A673 (cell line): Measurements from ENCODE around the gene TTLL5. TPM values are rescaled to one million over a fixed set of nuclear protein-coding genes. Genes with fewer than 3 reads are reported as not detected.
"Not testable (repeated sequence)": the region's sequence is repeated elsewhere in the genome, so short reads cannot be mapped to it uniquely, and the experiment has no call there.

Experiments used
- BruUV-seq: library from RNA; stranded (reverse); fragments of 400-500 nt; replicated peaks from 2 replicates; lab custom pipeline; 2021; lab: Mats Ljungman, UMichigan
- CTCF ChIA-PET: fragments of 300-600 bp; sonication (Branson Sonifier 250); formaldehyde crosslinking; loops from one replicate; lab custom pipeline; 2022; ENCODE audit warnings: antibody characterized with exemption; lab: Charles Lee
- POLR2A ChIA-PET: fragments of 300-600 bp; sonication (Branson Sonifier 250); formaldehyde crosslinking; loops from one replicate; lab custom pipeline; 2022; ENCODE audit warnings: antibody characterized with exemption; ENCODE audit not compliant: low non-redundant PET; lab: Charles Lee
- DNase-seq: peaks from one replicate; pipeline ENCODE4 v3.0.0-alpha.2; 2015; ENCODE audit warnings: low spot score
- H3K27ac ChIP-seq: fragments of 200-600 bp; sonication (generic); 2 replicates; pipeline ENCODE4 v1.5.1; 2016; ENCODE audit warnings: mixed run types, low read depth, mild to moderate bottlenecking, mixed read lengths, antibody characterized with exemption, low read length; ENCODE audit not compliant: poor library complexity, severe bottlenecking
- H3K27me3 ChIP-seq: fragments of 200-600 bp; sonication (generic); replicated peaks from 2 replicates; pipeline ENCODE4 v1.6.1; 2017; ENCODE audit warnings: mixed run types, low read depth, mild to moderate bottlenecking, mixed read lengths, antibody characterized with exemption, low read length; ENCODE audit not compliant: insufficient read depth, poor library complexity
- H3K36me3 ChIP-seq: fragments of 200-600 bp; sonication (generic); 2 replicates; pipeline ENCODE4 v1.6.1; 2016; ENCODE audit warnings: mixed run types, mild to moderate bottlenecking, mixed read lengths, antibody characterized with exemption, low read length; ENCODE audit not compliant: insufficient read depth, poor library complexity, severe bottlenecking
- H3K4me1 ChIP-seq: fragments of 200-600 bp; sonication (generic); 2 replicates; pipeline ENCODE4 v1.6.1; 2017; ENCODE audit warnings: mixed run types, mild to moderate bottlenecking, mixed read lengths, antibody characterized with exemption, low read length; ENCODE audit not compliant: insufficient read depth, poor library complexity, severe bottlenecking
- H3K4me3 ChIP-seq: fragments of 200-600 bp; sonication (generic); 2 replicates; pipeline ENCODE4 v1.5.1; 2016; ENCODE audit warnings: low read depth, mixed run types, mild to moderate bottlenecking, mixed read lengths, low read length; ENCODE audit not compliant: poor library complexity, severe bottlenecking
- H3K9me3 ChIP-seq: fragments of 200-600 bp; sonication (generic); 2 replicates; pipeline ENCODE4 v1.6.1; 2016; ENCODE audit warnings: mixed run types, low read depth, mild to moderate bottlenecking, mixed read lengths, antibody characterized with exemption, low read length; ENCODE audit not compliant: poor library complexity, severe bottlenecking
- EZH2 ChIP-seq: fragments of 200-600 bp; sonication (generic); IDR thresholded peaks from 2 replicates; pipeline ENCODE4 v1.6.1; 2017; ENCODE audit warnings: borderline replicate concordance, low read depth, mild to moderate bottlenecking, mixed read lengths, antibody characterized with exemption, low read length; ENCODE audit not compliant: poor library complexity, severe bottlenecking
- intact Hi-C: fragments of 100-400 bp; cut with micrococcal nuclease; formaldehyde crosslinking; loops from one replicate; pipeline ENCODE4 v1.10.0; 2022; ENCODE audit not compliant: unreplicated experiment
- total RNA-seq: library from RNA; stranded (reverse); gene quantifications from 2 replicates; pipeline ENCODE4 v1.2.3, GENCODE V29; 2021
- TF ChIP-seq, protein P1 (sequence below): fragments of 300-800, 200-600 bp; sonication (generic); conservative IDR thresholded peaks from 2 replicates; pipeline ENCODE4 v1.5.1; 2017; ENCODE audit warnings: low read depth, mild to moderate bottlenecking, antibody characterized with exemption, low read length, moderate library complexity, mixed read lengths

Gene TTLL5
- total RNA-seq, 1 experiment from 2014 or later, result 56.7 TPM

- CTCF ChIA-PET, result no interaction called here
- H3K4me1 ChIP-seq, result no peaks in the 10 kb centered on the region
- POLR2A ChIA-PET, result no interaction called here
- intact Hi-C loops, result no loop called here
- no peak overlapping the region for H3K27ac ChIP-seq
- no peaks in the 10 kb centered on the region for H3K27me3 ChIP-seq
- peaks cover 32% of the 10 kb centered on the region for H3K36me3 ChIP-seq
- no peak for TF ChIP-seq EZH2
- TF ChIP-seq, protein P1, sequence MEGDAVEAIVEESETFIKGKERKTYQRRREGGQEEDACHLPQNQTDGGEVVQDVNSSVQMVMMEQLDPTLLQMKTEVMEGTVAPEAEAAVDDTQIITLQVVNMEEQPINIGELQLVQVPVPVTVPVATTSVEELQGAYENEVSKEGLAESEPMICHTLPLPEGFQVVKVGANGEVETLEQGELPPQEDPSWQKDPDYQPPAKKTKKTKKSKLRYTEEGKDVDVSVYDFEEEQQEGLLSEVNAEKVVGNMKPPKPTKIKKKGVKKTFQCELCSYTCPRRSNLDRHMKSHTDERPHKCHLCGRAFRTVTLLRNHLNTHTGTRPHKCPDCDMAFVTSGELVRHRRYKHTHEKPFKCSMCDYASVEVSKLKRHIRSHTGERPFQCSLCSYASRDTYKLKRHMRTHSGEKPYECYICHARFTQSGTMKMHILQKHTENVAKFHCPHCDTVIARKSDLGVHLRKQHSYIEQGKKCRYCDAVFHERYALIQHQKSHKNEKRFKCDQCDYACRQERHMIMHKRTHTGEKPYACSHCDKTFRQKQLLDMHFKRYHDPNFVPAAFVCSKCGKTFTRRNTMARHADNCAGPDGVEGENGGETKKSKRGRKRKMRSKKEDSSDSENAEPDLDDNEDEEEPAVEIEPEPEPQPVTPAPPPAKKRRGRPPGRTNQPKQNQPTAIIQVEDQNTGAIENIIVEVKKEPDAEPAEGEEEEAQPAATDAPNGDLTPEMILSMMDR, result no peak
- no peak overlapping the region for H3K4me3 ChIP-seq
- no peak for DNase-seq
- no TSS peak for BruUV-seq
- H3K9me3 ChIP-seq, result no peaks in the 10 kb centered on the region
Measured at GRCh38 chr14:75690010-75690409, 29.0 kb downstream of the TTLL5 start.

GRCh38 chr14:75695025-75695424 lies 34.0 kb downstream of the TTLL5 start:
- intact Hi-C loops, BruUV-seq, POLR2A ChIA-PET: not testable (repeated sequence)

GRCh38 chr14:75697386-75697785 lies 36.3 kb downstream of the TTLL5 start:
- ChIA-PET CTCF (no interaction called here), POLR2A (no interaction called here)
- no peak overlapping the region for H3K4me3 ChIP-seq
- no peak overlapping the region for H3K27ac ChIP-seq
- H3K27me3 ChIP-seq, result no peaks in the 10 kb centered on the region
- DNase-seq, result no peak
- no peaks in the 10 kb centered on the region for H3K9me3 ChIP-seq
- intact Hi-C loops, result no loop called here
- H3K4me1 ChIP-seq, result no peaks in the 10 kb centered on the region
- BruUV-seq, result no TSS peak
- H3K36me3 ChIP-seq, result peaks cover 16% of the 10 kb centered on the region
- TF ChIP-seq, protein P1, result no peak
- TF ChIP-seq EZH2, result no peak

More at GRCh38 chr14:75695025-75695424, 34.0 kb downstream of the TTLL5 start:
- H3K4me1 ChIP-seq, H3K4me3 ChIP-seq, DNase-seq, CTCF ChIA-PET, H3K27me3 ChIP-seq, H3K27ac ChIP-seq, H3K9me3 ChIP-seq: not testable (repeated sequence)
- peaks cover 30% of the 10 kb centered on the region for H3K36me3 ChIP-seq

- CTCF ChIA-PET, result no interaction called here
- H3K9me3 ChIP-seq, result no peaks in the 10 kb centered on the region
- H3K4me3 ChIP-seq, result no peak overlapping the region
- no peak overlapping the region for H3K27ac ChIP-seq
- H3K4me1 ChIP-seq, result no peaks in the 10 kb centered on the region
- POLR2A ChIA-PET, result no interaction called here
- H3K36me3 ChIP-seq, result peaks cover 16% of the 10 kb centered on the region
- no peaks in the 10 kb centered on the region for H3K27me3 ChIP-seq
- DNase-seq, result no peak
- no peak for TF ChIP-seq EZH2
- TF ChIP-seq, protein P1, result no peak
- no TSS peak for BruUV-seq
- intact Hi-C loops, result no loop called here
Measured at GRCh38 chr14:75697918-75698317, 36.9 kb downstream of the TTLL5 start.
